Gastrocnemius medialis (tissue), 4 donors: ENCODE data around the gene AGBL1. TPM values are rescaled to one million over a fixed set of nuclear protein-coding genes. Genes with fewer than 3 reads are reported as not detected.
A peak's percentile ranks its signal among the peaks of the same experiment; 100 is the strongest.

Experiments used
- ATAC-seq, 2 donors: fragments of 150-250 bp; one replicate each; pipeline ENCODE4 v1.9.1; 2016
- DNase-seq, 2 donors: peaks; one replicate each; pipeline ENCODE4 v3.0.0-alpha.2; 2019
- H3K27ac ChIP-seq, 4 donors: fragments of 200-600 bp; sonication (generic); 1 replicate in 1 of 4; 2 replicates in 3 of 4; pipeline ENCODE4 v1.5.1; 2016 to 2018; ENCODE audit warnings: mild to moderate bottlenecking in 2 of 4, moderate library complexity in 1 of 4
- H3K27me3 ChIP-seq, 3 donors: fragments of 200-600 bp; sonication (generic) in 2 of 3; 1 replicate in 1 of 3; 2 replicates in 2 of 3; pipeline versions ENCODE4 v1.5.1 to v1.6.0; 2016 to 2019; ENCODE audit warnings: mild to moderate bottlenecking in 1 of 3, moderate library complexity in 1 of 3
- H3K36me3 ChIP-seq, 2 donors: fragments of 200-600 bp; sonication (generic) in 1 of 2; one replicate each; pipeline ENCODE4 v1.5.1; 2017 to 2018
- H3K4me1 ChIP-seq, 2 donors: fragments of 200-600 bp; sonication (generic) in 1 of 2; one replicate each; pipeline ENCODE4 v1.5.1; 2016 to 2017; ENCODE audit warnings: mild to moderate bottlenecking in 2 of 2
- H3K4me3 ChIP-seq, 4 donors: fragments of 200-600 bp; sonication (generic) in 3 of 4; 1 replicate in 1 of 4; 2 replicates in 3 of 4; pipeline ENCODE4 v1.5.1; 2016 to 2019; ENCODE audit warnings: mild to moderate bottlenecking in 2 of 4
- H3K9me3 ChIP-seq, 3 donors: fragments of 200-600 bp; sonication (generic) in 2 of 3; 1 replicate in 1 of 3; 2 replicates in 2 of 3; pipeline ENCODE4 v1.5.1; 2016 to 2019
- CTCF ChIP-seq, 5 experiments: fragments of 450-650 bp in 3 of 5; fragments of 200-600 bp in 2 of 5; sonication (generic) in 2 of 5; IDR thresholded peaks in 4 of 5; conservative IDR thresholded peaks in 1 of 5; 1 replicate in 4 of 5; 2 replicates in 1 of 5; pipeline ENCODE4 v1.5.1; 2016 to 2019; ENCODE audit warnings: antibody characterized with exemption in 5 of 5, mild to moderate bottlenecking in 3 of 5, moderate library complexity in 3 of 5
- POLR2A ChIP-seq, 2 donors: fragments of 450-650 bp; IDR thresholded peaks; one replicate each; pipeline ENCODE4 v1.6.1; 2017; ENCODE audit warnings: antibody characterized with exemption in 2 of 2, mild to moderate bottlenecking in 2 of 2, moderate library complexity in 2 of 2
- in situ Hi-C, 4 donors: fragments of 200-750 bp; cut with MboI; loops; one replicate each; pipeline versions ENCODE4 v1.15.0 to v1.8.0; 2017; ENCODE audit warnings: low sequenced_read_pairs in 4 of 4
- intact Hi-C: fragments of 100-400 bp; cut with DNase I; formaldehyde crosslinking; loops from one replicate; pipeline ENCODE4 v1.15.1; 2023; ENCODE audit warnings: low total_unique reads
- total RNA-seq, 4 donors: library from RNA; depleted of rRNA; stranded (reverse); fragments of >200 nt; gene quantifications; one replicate each; pipeline versions ENCODE4 v1.1.0 to v1.2.3, GENCODE V29; 2016

AGBL1 gene
- total RNA-seq, 4 donors from 2014 or later: 3.8 to 29.7 (median 15.9) TPM

GRCh38 chr15:86647810-86648440, 568.3 kb downstream of the AGBL1 start:
- H3K36me3 ChIP-seq: no peaks in the 10 kb centered on the region
- intact Hi-C loops: no loop called here
- TF ChIP-seq POLR2A (IDR thresholded peaks at IDR 0.05) (no peak), CTCF (IDR thresholded peaks at IDR 0.05 in 4 of 5, conservative IDR thresholded peaks at IDR 0.05 in 1 of 5) (no peak)
- H3K27ac ChIP-seq: no peak overlapping the region
- H3K27me3 ChIP-seq: no peaks in the 10 kb centered on the region
- H3K9me3 ChIP-seq: no peaks in the 10 kb centered on the region
- ATAC-seq (no peak), DNase-seq (no peak)
- H3K4me1 ChIP-seq: no peaks in the 10 kb centered on the region
- H3K4me3 ChIP-seq: no peak overlapping the region
- in situ Hi-C loops: no loop called here

- H3K36me3 ChIP-seq: no peaks in the 10 kb centered on the region
- H3K4me3 ChIP-seq: no peak overlapping the region
- no peaks in the 10 kb centered on the region for H3K9me3 ChIP-seq
- in situ Hi-C loops: no loop called here
- H3K4me1 ChIP-seq: no peaks in the 10 kb centered on the region
- H3K27ac ChIP-seq: no peak overlapping the region
- DNase-seq (no peak), ATAC-seq (no peak)
- TF ChIP-seq POLR2A (IDR thresholded peaks at IDR 0.05): no peak
- no peak for TF ChIP-seq CTCF (IDR thresholded peaks at IDR 0.05 in 4 of 5, conservative IDR thresholded peaks at IDR 0.05 in 1 of 5)
- H3K27me3 ChIP-seq: no peaks in the 10 kb centered on the region
- intact Hi-C loops: no loop called here
These were observed 569.6 kb downstream of the AGBL1 start for GRCh38 chr15:86649277-86649676.

GRCh38 chr15:86650094-86650493, 570.4 kb downstream of the AGBL1 start:
- DNase-seq (no peak), ATAC-seq (peak in 1 of 2 donors; percentile 78)
- H3K36me3 ChIP-seq: no peaks in the 10 kb centered on the region
- no peak overlapping the region for H3K27ac ChIP-seq
- no peak overlapping the region for H3K4me3 ChIP-seq
- H3K27me3 ChIP-seq: no peaks in the 10 kb centered on the region
- H3K4me1 ChIP-seq: no peaks in the 10 kb centered on the region
- TF ChIP-seq POLR2A (IDR thresholded peaks at IDR 0.05) (no peak), CTCF (IDR thresholded peaks at IDR 0.05 in 4 of 5, conservative IDR thresholded peaks at IDR 0.05 in 1 of 5) (no peak)
- in situ Hi-C loops: no loop called here
- no peaks in the 10 kb centered on the region for H3K9me3 ChIP-seq
- intact Hi-C loops: no loop called here

- no peaks in the 10 kb centered on the region for H3K9me3 ChIP-seq
- TF ChIP-seq CTCF (IDR thresholded peaks at IDR 0.05 in 4 of 5, conservative IDR thresholded peaks at IDR 0.05 in 1 of 5): no peak
- no peak for TF ChIP-seq POLR2A (IDR thresholded peaks at IDR 0.05)
- ATAC-seq (no peak), DNase-seq (no peak)
- in situ Hi-C loops: no loop called here
- H3K27ac ChIP-seq: no peak overlapping the region
- H3K4me1 ChIP-seq: no peaks in the 10 kb centered on the region
- H3K27me3 ChIP-seq: no peaks in the 10 kb centered on the region
- intact Hi-C loops: no loop called here
- H3K36me3 ChIP-seq: no peaks in the 10 kb centered on the region
- H3K4me3 ChIP-seq: no peak overlapping the region
These were observed 573.9 kb downstream of the AGBL1 start for GRCh38 chr15:86653344-86654197.
